Forelimb muscle (tissue), 1 donor: Measurements from ENCODE around the gene INPP5B. TPM values are rescaled to one million over a fixed set of nuclear protein-coding genes. Genes with fewer than 3 reads are reported as not detected.
"Not testable (repeated sequence)": the region's sequence is repeated elsewhere in the genome, so short reads cannot be mapped to it uniquely, and the experiment has no call there.

Experiments
- DNase-seq: peaks from one replicate; pipeline ENCODE4 v3.0.0-alpha.2; 2013; ENCODE audit warnings: low read depth
- polyA plus RNA-seq: library from polyadenylated mRNA; unstranded; fragments of 120-200 nt; gene quantifications from one replicate; pipeline ENCODE4 v1.2.1, GENCODE V29; 2013; ENCODE audit not compliant: insufficient read length

Gene INPP5B
- polyA plus RNA-seq, 1 donor, result 10.5 TPM

- no peak for DNase-seq
Observed at GRCh38 chr1:37948166-37948565, 1.3 kb upstream of the INPP5B start.

- DNase-seq, result no peak
Observed at GRCh38 chr1:37947364-37947763, 511 bp upstream of the INPP5B start.

- DNase-seq, result no peak
Observed at GRCh38 chr1:37945743-37946702, 830 bp downstream of the INPP5B start.

DNA sequence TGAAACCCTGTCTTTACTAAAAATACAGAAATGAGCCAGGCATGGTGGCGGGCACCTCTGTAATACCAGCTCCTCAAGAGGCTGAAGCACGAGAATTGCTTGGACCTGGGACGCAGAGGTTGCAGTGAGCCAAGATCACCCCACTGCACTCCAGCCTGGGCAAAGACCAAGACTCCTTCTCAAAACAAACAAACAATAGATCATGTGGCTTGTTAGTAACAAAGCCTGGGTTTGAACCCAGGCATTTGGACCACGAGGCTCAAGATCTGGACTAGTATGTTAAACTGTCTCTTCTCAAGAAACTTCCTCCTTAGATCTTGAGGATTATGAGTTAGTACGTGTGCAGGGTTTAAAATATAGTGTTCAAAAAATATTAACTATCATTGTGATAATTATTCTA lies 1.6 kb downstream of the INPP5B start:
- DNase-seq, result no peak

- DNase-seq, result no peak
Observed at GRCh38 chr1:37944816-37945215, 2.0 kb downstream of the INPP5B start.

DNA sequence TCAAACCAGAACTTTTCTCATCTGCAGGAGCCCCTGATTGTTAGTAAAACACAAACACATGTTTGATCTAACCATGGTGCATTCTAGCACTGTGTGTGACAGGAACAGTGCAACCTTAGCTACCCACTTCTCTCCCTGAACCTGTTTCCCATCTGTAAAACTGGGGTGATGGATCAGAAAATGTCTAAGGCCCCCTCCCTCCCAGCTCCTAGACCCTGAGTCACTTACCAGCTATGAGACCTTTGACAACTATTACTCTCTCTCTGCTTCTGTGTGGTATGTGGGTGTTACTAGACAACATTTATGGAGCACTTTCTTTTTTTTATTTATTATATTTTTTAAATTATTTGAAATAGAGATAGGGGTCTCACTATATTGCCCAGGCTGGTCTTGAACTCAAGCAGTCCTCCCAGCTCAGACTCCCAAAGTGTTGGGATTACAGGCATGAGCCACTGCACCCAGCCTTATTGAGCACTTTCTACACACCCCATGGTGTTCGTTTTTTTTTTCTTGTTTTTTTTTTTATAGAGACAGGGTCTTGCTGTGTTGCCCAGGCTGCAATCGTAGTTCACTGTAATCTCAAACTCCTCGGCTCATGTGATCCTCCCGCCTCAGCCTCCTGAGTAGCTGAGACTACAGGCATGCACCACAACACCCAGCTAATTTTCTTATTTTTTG lies 2.6 kb downstream of the INPP5B start:
- DNase-seq, result no peak

DNA sequence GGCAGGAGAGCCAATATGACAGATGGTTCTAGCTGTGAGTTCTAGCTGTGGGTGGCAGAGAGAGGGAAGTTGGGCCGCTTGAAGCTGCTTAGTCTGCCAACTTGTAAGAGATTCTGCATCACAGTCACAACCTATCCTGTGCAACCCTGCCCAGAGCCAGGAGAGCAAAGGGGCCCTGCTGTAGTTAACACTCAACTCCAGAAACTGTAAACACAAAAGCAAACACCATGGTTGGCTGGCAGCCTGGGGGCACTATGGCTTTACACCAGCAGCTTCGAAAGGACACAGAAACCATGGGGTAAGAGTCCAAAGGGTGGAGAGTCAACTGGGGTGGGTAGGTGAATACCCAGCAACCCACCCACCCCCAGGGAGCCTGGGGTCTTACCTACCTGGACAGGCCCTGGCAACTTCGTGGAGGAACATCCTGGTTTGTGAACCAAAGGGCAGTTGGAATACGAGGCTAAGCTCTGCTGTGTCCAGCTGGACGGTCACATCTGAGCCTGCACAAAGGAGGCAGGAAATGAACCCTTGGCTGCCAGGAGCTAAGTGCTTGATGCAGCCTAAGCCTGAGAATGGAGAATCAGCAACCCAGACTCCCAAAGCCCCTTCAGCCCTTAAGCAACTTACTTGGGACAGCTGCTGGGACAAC lies 6.4 kb downstream of the INPP5B start:
- no peak for DNase-seq

DNA sequence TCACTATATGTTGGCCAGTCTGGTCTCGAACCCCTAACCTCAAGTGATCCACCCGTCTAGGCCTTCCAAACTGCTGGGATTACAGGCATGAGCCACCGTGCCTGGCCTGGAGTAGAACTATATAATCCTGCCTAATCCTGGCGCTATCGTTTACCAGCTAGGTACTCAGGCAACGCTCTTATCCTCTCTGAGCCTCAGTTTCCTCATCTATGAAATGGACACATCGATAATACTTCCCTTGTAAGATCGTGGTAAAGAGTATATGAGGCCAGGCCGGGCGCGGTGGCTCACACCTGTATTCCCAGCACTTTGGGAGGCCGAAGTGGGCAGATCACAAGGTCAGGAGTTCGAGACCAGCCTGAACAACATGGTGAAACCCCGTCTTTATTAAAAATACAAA lies 10.1 kb downstream of the INPP5B start:
- DNase-seq, result not testable (repeated sequence)

DNA sequence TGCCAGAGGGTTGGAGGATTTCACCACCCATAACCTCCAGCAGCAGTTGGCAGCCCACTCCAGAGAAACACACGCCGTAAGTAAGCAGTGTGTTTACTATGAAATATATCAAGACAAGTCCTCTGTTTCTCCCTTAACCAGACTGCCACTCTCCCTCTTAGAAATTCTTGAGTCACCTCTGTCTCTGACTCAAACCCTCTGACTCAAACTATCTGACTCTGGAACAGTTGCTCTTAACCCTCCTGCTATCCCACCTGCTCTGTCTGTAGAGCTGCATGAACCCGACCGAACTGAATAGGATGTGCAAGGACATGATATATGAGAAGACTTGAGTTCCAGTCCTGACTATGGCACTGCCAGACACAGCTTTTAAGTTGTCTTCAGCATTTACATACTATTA lies 14.1 kb downstream of the INPP5B start:
- no peak for DNase-seq

GRCh38 chr1:37931361-37932158 lies 15.3 kb downstream of the INPP5B start:
- DNase-seq, result peak; percentile 75

- DNase-seq, result no peak
Observed at GRCh38 chr1:37931102-37931360, 15.8 kb downstream of the INPP5B start.

GRCh38 chr1:37930246-37931101 lies 16.4 kb downstream of the INPP5B start:
- DNase-seq, result no peak

DNA sequence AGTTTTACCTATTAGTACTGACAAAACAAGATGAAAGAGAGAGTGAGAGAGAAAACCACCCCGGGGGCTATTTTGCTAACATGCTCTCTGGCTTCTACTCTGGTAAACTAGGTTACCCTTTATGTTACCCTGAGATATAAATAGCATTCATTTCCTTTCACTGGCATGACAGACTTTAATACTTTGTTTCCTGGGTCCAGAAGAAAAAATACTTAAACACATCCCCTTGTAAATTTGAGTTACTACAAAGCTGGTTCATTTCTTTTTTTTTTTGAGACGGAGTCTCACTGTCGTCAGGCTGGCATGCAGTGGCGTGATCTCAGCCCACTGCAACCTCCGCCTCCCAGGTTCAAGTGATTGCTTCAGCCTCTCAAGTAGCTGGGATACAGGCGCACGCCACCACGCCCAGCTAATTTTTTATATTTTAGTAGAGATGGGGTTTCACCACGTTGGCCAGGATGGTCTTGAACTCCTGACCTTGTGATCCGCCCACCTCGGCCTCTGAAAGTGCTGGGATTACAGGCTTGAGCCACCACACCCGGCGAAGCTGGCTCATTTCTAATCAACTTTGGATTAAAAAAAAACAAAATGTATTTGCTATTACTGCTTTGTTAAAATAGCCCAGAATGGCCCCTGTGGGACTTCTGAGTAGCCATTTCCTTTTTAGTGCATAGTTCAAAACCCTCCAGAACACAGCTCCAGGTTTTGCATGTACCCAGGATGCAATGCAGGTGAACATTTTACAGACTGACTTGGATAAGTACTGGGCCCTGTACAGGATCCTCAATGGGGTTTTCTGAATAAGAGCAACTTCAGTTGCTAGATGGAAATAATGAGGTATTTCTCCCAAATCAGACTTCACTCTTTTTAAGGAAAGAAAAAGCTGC lies 20.6 kb downstream of the INPP5B start:
- no peak for DNase-seq

- DNase-seq, result no peak
Observed at GRCh38 chr1:37925316-37925715, 21.5 kb downstream of the INPP5B start.

DNA sequence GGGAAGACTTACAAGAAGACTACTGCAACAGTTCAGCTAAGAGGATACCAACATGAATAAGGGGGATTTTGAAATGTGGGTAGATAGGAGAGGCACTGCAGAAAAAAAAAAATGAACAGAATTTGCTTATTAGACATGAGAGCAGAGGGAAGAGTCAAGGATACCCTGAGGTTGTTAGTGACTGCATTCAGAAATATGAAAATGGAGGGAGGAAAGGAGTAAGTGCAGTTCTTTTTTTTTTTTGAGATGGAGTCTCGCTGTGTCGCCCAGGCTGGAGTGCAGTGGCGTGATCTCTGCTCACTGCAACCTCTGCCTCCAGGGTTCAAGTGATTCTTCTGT lies 23.3 kb downstream of the INPP5B start:
- no peak for DNase-seq

DNA sequence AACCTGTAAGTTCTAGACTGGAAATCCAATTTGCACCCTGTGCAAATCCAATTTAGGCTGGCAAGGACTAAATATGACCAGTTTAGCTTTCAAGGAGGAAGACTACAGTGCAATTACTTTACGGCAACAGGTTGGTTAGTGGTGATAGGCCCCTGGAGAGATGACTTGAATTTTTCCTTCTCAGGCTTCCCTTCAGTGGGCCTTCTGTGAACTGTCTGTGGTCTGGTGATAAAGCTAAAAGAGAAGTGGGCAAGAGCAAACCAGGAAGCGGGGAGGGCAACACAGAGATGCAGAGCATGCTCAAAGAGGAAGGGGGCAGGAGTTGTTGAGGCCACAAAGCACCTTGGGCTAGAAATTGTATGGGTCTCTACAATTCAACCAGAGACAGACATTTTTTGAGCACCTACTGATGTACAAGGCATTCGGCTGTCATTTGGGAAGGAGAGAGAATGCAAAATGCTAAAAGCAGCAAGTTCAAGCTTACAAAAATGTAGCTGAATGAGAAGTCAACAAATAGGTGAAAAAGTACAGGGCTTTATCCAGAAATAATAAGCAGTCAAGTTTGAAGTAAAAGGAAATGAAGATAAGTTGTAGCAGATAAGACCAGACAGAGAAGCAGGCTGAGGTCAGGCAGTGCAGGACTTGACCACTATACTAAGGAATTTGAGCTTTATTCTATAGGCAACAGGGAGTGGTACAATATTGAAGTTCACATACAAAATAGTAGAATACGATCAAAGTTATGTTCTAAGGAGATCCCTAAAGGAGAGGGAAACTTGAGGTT lies 23.9 kb downstream of the INPP5B start:
- no peak for DNase-seq

GRCh38 chr1:37919277-37919676 lies 27.6 kb downstream of the INPP5B start:
- no peak for DNase-seq

GRCh38 chr1:37915476-37916093 lies 31.3 kb downstream of the INPP5B start:
- DNase-seq, result no peak
